GM12878 (cell line): ENCODE results near the gene PRM1.

Source experiments
- CTCF ChIP-seq, 3 experiments: IDR thresholded peaks in 2 of 3; conservative IDR thresholded peaks in 1 of 3; 2 replicates each; pipeline ENCODE4 v1.5.1; 2011; ENCODE audit warnings: low read depth in 3 of 3, low read length in 3 of 3, mild to moderate bottlenecking in 3 of 3, control low read depth in 2 of 3, moderate library complexity in 2 of 3, inconsistent platforms in 1 of 3, mixed read lengths in 1 of 3; ENCODE audit not compliant: control insufficient read depth in 2 of 3, insufficient read depth in 1 of 3; ENCODE audit errors: extremely low read depth in 1 of 3
- MTA3 ChIP-seq: IDR thresholded peaks from 2 replicates; pipeline ENCODE4 v1.6.1; 2012; ENCODE audit warnings: low read length, inconsistent platforms, borderline replicate concordance
- NBN ChIP-seq: fragments of 450-650 bp; IDR thresholded peaks from 2 replicates; pipeline ENCODE4 v1.6.1; 2016
- PKNOX1 ChIP-seq: fragments of 450-650 bp; IDR thresholded peaks from 2 replicates; pipeline ENCODE4 v1.6.1; 2016; ENCODE audit warnings: mild to moderate bottlenecking
- POLR2AphosphoS5 ChIP-seq: IDR thresholded peaks from 2 replicates; pipeline ENCODE4 v1.6.1; 2011; ENCODE audit warnings: mild to moderate bottlenecking, low read length, inconsistent platforms
- REST ChIP-seq: IDR thresholded peaks from 2 replicates; pipeline ENCODE4 v1.6.1; 2012; ENCODE audit warnings: mild to moderate bottlenecking, low read depth, low read length
- TARDBP ChIP-seq: IDR thresholded peaks from 2 replicates; pipeline ENCODE4 v1.6.1; 2016; ENCODE audit warnings: borderline replicate concordance
- ZNF384 ChIP-seq: IDR thresholded peaks from 2 replicates; pipeline ENCODE4 v1.6.1; 2012; ENCODE audit warnings: low read depth, mild to moderate bottlenecking, low read length, improper control_type of control experiment, borderline replicate concordance

- TF ChIP-seq PKNOX1, result no peak
- TF ChIP-seq POLR2AphosphoS5, result no peak
- no peak for TF ChIP-seq TARDBP
- TF ChIP-seq MTA3, result no peak
- TF ChIP-seq NBN, result no peak
- no peak for TF ChIP-seq REST
- TF ChIP-seq CTCF (IDR thresholded peaks at IDR 0.05 in 2 of 3, conservative IDR thresholded peaks at IDR 0.05 in 1 of 3; ENCODE audit: control insufficient read depth in 2 of 3, extremely low read depth in 1 of 3, insufficient read depth in 1 of 3, low read depth in 3 of 3, low read length in 3 of 3), result no peak
- TF ChIP-seq ZNF384, result no peak
Observed at GRCh38 chr16:11276896-11277593, 4.1 kb downstream of the PRM1 start.
